ENCODE measurements around the gene CNTNAP4.

The CNTNAP4 gene

DNA sequence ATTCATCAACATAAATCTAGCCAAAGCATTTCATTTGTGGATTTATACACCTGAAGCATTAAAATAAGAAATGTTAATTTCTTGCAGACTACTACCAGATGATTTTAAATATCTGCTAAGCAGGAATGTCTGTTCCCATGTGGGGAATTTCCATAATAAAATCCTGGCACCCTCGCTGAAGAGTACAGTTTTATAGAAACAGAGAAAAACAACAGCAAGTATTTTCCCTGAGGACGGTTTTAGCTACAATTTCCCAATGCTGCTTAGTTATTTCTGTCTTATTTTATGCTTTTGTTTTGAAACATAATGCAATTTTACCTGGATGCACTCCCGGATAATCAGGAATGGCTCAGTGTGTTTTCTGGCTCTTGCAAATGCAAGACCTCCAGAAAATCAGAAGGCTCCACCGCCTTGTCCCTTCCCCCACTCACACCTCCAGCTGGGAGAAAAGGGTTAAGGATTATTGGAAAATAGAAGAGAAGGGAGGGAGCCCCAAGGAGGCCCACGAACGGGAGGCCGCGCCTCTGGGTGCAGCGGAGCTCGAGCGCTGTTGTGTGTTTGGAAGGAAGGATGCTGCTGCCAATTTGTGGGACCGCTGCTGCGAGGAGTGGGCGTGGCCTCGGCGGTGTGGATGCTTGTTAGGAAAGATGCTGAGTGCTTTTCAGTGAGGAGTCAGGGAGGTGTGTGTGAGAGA lies at the start of gene CNTNAP4:
Gene CNTNAP4 (plus strand): TSS at position 657 of the 694 bp plus-strand sequence. CDS start 262 bp downstream, outside the sequence.
- DNase-seq = no peak

DNA sequence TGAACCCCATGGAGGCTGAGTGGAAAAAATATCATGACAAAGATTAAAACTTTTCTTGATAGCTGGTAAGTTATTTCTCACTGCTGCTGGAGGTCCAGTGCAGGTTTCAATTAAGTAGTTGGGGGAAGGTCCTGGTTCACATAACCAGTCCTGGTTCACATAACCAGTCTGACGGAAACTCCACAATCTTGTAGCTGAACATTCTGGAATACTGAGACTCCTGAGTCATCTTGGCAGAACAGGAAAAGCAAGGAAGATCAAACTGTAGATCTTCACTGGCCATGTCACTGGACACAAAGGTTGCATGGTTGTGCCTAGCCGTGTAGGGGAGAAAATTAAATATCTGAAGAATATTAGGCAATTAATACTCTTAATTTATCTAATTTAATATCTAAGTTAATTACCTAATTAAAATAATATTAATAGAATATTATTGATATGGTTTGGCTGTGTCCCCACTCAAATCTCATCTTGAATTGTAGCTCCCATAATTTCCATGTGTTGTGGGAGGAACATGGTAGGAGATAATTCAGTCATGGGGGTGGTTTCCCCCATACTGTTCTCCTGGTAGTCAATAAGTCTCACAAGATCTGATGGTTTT lies 48.6 kb upstream of the CNTNAP4 start:
- no peak for DNase-seq

GRCh38 chr16:76232704-76233103 lies 44.5 kb upstream of the CNTNAP4 start:
- DNase-seq = no peak

DNA sequence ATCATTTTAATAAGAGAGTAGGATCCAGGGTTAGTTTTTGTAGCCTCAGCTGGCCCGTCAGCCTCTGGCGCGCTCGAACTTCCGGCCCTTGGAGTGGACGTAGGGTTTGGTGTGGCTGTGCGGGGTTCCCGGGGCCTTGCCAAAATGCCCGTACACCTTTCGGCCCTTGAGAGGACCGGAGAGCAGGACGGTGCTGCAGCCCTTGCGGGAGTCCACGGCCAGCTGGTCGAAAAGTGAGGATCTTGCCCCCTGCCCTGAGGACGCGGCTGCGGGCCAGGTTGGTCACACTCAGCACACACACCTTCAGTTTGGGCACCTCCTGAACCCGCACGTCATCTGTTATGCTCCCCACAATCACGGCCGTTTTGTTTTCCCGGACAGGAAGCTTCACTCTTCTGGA lies 42.2 kb upstream of the CNTNAP4 start:
- no peak for DNase-seq

DNA sequence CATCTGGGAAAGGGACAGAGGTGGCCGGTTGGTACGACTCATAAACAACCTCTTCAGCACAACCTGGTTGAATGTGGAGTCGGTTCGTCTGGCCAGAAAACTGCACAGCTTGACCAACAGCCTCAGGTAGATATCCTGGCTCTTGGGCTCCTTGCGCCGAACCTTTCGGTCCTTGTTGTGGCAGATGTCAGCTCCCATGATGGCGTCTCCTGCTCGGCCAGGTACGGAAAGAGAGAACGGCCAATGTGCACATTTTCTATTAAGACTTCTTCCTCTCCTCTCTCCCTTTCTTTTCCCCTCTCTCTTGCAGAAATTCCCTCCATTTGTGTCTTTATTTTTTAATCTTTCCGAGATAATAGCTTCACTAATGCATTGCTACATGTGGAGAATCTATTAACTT lies 41.8 kb upstream of the CNTNAP4 start:
- DNase-seq = no peak

- DNase-seq = no peak
Observed at GRCh38 chr16:76237471-76237870, 39.7 kb upstream of the CNTNAP4 start.

DNA sequence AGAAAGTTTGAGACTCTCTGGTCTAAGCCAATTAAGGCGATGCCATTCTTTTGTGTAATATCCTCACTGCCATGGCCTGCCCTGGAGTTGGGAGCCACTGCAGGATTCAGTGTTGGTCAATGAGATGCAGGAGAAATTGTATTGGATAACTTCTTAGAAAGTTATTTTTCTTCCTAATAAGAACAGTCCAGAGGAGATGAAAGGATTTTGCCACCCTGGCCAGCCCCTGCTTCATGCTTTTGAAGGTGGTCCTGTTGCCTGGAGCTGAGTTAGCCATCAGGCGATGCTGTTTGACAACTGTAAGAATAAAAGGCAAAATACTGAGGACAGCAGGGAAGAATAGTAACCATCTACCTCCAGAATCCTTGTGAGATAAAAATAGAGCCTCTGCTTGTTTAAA lies 35.4 kb upstream of the CNTNAP4 start:
- DNase-seq = no peak

DNA sequence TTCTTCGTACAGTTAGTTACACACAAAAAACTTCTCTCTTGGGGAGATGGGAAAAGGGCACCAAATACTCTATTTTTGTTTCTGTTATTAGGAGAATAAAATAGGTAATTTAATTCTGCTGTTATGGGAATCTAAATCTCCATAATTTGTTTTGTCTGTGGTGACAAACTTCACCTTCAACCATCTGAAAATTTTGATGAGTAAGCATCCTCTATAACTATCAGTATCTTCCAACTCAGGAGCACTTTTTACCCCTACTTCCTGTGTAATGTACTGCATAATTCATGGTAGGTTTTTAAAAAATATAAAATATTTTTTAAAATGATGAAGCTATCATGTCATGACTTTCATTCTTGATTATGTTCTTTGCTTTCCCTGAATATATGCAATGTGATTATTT lies 33.6 kb upstream of the CNTNAP4 start:
- DNase-seq = no peak

GRCh38 chr16:76246587-76246986 lies 30.6 kb upstream of the CNTNAP4 start:
- DNase-seq = no peak

- peak; percentile 3 to 9 for DNase-seq
Observed at GRCh38 chr16:76265434-76266045, 11.7 kb upstream of the CNTNAP4 start.

- DNase-seq = no peak
Observed at GRCh38 chr16:76268824-76269223, 8.4 kb upstream of the CNTNAP4 start.

DNA sequence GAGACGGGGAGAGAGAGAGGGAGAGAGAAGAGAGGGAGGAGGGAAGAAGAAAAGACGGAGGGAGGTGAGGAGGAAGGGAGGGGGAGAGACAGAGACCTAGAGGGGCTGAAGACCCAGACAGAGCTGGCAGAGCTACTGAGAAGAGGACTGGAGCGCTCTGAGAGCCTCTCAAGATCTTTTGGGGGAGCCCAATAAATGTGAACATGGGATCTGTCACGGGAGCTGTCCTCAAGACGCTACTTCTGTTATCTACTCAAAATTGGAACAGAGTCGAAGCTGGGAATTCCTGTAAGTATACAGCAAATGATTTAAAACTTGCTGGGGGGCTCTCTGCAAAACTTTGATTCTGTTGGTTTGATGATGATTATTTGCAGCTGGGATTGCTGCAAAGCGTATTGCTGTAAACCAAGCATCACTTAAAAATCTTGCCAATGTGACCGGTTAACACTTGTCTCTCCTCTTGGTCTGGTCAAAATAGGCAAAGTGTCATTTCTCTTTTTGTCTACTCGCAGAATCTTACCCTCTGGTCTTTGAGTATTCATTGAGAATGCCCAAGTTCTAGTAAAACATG lies 344 bp downstream of the CNTNAP4 start:
- DNase-seq = no peak

DNA sequence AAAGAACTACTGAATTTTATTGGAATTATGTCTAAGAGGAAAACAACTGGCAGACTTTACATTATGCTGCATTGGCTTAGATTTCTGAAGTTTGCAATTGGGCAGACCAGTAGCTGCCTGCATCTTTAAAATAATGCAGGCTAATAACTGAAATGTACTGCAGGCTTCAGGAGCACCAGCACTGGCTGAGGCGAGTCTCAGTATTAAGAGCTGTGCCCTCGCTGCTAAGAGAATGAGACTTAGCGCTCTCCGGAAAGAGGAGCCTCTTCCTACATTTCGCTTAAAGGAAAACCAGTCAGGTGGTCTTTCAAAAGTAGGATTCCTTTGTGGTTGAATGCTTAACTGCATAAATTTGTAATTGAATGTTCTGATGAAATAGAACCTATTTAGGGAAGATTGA lies 885 bp downstream of the CNTNAP4 start:
- DNase-seq = no peak

GRCh38 chr16:76278980-76279379 lies 1.8 kb downstream of the CNTNAP4 start:
- no peak for DNase-seq

DNA sequence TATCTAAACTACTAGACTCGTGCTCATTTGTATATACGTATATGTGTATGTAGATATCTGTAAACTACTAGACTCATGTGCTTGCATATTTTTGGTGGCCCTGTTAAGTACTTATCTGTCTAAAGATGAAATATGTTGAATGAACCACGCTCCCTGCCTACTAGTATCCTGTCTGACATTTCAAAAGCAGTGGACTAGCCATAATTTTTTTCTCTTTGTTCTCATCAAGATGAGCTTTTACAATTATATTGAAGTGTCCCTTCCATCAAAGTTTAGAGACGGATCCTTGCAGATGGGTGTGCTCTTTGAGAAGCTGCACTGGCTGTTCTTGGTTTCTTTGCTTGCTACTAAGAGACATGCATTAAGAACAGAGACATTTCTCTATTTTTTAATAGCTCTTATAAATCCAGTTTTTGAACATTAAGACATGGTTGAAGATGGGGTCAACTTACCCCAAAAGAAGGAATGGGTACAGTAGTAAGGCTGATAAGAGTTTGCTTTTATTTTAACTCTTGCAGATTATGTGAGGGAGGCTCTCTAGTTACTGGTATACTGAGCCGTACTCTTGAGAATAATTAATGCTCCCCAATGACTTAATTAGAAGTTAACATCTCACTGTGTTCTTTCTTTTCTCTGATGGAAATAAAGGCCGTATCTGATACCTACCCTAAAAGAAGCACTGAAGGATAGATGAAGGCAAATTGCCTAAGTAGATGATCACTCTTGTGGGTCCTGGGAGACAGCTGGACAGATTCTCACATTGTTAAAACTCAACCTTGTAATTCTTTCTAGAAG lies 3.4 kb downstream of the CNTNAP4 start:
- no peak for DNase-seq

DNA sequence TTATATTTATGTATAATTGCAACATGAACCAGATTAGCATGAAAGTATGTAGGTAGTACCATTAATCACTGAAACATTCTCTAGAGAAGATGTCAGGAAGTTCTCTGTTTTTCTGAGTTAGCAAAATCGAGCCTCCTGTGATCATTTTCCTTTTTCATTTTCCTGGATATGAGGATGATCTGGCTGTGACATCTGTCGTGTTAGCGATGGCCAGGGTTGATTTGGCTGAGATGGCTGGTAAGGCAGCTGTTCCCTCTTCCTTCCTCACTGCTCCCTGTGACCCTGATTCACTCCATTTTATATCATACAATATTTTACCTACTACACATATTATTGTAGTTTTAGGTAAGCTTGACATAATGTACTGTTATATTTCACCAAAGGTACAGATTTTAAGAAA lies 10.3 kb downstream of the CNTNAP4 start:
- no peak for DNase-seq

DNA sequence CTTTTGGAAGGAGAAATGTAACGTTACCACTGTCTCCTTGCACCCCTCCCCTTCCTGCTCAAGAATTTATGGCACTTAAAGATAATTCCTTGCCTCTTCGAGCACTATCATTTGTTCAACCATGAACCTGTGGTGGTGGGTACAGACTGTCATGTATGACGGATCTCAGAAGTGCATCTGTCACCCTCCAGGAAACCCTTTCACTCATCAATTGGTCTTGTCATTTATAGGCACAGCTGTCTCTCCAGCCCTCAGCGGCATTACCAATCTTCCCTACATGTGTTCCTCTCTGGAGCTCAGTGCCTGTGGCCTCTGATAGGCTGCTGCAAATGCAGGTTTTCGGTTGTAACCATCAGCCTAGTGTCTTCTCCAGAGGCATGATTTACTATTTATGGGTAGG lies 15.0 kb downstream of the CNTNAP4 start:
- no peak for DNase-seq

DNA sequence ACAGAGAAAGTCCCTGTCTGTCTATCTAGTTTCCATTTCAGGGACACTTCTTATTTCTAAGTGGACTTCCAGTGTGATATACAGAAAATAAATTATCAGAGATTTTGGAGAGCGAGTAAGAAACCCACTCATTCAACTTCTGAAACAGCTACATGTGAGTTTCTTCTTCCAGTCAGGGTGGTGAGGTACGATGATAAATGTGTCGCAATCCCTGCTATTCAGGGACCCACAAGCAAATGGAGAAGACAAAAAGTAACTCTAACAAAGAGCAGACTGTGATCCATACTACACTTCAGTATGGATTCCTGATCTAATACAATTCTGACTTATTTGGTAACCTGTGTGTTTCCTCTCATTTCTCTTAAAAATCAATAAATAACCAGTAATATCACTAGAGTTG lies 16.8 kb downstream of the CNTNAP4 start:
- DNase-seq = no peak

DNA sequence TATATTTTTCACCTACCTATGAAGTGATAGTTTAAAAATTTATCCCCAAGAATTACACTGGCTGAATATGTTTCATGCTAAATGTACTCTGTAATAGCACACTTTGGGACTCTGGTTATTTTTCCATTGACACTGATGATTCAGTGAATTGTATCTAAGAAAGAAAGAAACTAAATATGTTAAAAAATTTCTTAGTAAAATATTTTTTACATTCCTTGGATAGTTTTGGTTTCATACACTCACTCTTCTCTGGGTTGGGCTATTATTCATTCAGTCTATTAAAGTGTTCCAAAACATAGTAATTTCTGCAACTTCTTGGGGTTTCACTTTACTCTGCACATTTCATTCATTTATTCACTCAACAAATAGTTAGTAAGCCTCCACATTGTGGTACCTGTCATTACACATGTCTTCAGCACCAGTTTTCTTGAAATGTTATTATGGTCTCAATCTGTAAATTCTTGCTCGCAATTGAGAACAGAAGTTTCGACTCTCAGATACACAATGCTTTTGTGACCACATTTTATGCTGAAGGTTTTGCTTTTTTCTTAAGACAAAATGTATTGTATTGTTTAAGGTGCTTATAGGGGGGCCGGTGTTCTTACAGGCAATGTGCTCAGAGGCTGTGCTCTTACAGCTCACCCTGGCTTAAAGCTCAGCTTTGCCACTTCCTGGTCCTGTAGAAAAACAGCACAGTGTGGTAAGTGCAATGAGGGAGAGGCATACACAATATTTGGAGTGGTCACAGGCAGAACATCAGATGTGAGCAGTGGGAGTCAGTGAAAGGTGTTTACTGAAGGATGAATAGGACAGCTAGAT lies 17.4 kb downstream of the CNTNAP4 start:
- DNase-seq = no peak

GRCh38 chr16:76297941-76298340 lies 20.7 kb downstream of the CNTNAP4 start:
- DNase-seq = no peak

DNA sequence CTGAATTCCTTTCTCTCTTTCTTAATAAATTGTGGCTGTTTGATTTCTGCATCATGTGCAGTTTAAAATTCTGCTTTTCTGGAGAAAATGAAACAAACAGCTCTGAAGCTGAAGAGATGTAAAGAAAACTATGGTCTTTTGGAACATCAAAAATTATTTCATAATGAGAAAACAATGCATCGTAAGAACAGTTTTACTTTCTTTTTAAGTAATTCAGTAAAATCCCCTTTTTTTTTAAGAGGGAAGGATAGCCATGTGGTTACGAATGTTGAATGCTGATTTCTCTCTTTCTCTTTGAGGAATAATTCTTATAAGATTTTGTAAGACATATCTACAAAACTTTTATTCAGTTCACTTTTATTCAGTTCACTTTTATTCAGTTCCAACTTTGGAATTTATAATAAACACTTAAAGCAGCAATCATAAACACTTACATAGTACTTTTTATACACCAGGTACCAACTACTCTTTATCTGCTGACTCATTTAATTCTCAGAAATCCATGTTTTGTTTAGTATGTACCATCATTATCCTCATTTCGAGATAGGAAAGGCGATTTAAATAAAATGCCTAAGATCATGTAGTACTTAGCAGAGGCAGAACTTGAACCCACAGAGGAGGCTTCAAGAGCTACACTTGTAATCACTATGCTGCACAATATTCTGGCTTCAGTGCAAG lies 26.6 kb downstream of the CNTNAP4 start:
- DNase-seq = no peak
